SU-DHL-6 (cell line): ENCODE data around the gene MYL12B.

Experiments used
- EZH2phosphoT487 ChIP-seq: fragments of 200-600 bp; sonication (generic), shearing (Covaris generic); conservative IDR thresholded peaks from 2 replicates; pipeline ENCODE4 v1.6.1; 2018; ENCODE audit warnings: mild to moderate bottlenecking, antibody characterized with exemption, low read length, moderate library complexity, mixed read lengths
- TF ChIP-seq, protein P1 (sequence below): fragments of 200-600 bp; sonication (generic); IDR thresholded peaks from one replicate; pipeline ENCODE4 v1.5.1; 2017; ENCODE audit warnings: antibody characterized with exemption, mild to moderate bottlenecking, low read length, moderate library complexity; ENCODE audit not compliant: insufficient read depth, poor library complexity, severe bottlenecking

DNA sequence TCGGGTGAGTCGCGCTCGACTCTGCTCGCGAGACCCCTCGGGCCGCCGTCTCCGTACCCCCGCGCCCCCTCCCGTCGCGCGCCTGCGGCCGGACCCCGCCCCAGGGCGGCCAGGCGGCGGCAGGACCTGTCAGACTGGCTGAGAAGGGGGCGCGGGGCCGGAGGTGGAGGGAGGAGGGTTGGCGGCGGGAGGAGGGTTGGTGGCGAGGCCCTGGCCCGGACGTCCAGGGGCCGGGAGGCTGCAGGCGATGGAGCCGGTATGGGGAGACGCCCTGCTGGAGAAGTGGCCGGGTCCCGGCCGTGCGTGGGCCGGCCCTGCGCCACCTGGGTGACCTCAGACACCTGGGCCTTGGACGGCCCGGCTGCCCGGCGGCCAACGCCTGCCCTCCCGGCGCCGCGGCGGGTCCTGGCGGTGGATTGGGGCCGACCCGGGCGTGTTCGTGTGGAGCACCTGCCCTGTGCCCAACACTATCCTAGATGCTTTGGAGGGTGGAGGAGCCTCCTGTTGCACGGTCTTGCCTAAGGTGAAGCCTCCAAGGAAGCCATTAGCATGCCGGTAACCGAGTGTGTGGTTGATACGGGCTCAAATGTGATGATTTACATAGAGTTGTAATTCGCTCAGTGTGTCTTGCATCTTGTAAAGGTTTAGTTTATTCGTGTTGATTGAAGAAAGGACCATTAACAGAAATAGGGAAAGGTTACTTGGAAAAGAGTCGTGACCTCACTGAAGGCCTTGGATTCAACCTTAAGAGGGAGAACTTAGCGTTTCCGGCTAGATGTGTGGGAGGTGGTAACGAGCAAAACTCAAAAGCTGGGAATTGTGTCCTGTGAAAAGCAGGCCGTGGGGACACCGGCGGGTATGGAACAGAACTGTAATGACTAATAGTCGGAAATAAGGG is 550 bp downstream of the MYL12B start:
- TF ChIP-seq, protein P1, sequence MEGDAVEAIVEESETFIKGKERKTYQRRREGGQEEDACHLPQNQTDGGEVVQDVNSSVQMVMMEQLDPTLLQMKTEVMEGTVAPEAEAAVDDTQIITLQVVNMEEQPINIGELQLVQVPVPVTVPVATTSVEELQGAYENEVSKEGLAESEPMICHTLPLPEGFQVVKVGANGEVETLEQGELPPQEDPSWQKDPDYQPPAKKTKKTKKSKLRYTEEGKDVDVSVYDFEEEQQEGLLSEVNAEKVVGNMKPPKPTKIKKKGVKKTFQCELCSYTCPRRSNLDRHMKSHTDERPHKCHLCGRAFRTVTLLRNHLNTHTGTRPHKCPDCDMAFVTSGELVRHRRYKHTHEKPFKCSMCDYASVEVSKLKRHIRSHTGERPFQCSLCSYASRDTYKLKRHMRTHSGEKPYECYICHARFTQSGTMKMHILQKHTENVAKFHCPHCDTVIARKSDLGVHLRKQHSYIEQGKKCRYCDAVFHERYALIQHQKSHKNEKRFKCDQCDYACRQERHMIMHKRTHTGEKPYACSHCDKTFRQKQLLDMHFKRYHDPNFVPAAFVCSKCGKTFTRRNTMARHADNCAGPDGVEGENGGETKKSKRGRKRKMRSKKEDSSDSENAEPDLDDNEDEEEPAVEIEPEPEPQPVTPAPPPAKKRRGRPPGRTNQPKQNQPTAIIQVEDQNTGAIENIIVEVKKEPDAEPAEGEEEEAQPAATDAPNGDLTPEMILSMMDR = no peak
- no peak for TF ChIP-seq EZH2phosphoT487
